ENCODE measurements around the gene HTR2B.
"Not testable (repeated sequence)": the region's sequence is repeated elsewhere in the genome, so short reads cannot be mapped to it uniquely, and the experiment has no call there.

Gene HTR2B

DNA sequence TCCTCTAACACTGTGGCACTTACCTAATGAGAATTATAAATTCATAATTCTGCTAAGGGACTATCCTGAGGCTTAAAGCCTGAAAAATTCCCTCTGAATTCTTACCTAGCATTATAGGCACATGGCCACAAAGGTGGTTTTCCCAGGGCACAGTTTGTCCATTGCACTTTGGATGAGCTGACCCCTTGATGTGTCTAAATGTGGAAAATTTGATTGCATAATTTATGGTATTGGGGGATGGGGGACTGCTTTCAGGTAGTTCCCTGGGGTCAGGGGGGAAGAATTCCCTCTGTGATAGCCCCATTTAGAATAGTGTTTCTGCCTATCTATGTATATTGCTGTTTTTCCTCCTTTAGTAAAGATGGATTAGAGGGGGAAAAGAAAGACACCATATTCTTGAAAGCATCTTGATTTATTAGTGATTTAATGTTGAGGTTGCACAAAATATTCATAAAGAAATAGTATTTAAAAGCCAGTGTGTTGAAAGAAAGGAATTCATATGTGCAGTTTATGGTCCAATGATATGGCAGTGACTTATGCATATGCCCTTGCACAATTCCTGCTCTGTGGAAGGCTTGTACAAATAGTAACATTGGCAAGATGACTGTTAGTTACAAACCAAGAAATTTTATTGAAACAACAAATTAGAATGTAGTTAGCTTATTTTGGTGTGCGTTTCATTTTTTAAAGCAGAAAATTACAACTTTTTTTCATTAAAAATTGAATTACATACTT, 8.7 kb upstream of the HTR2B start:
- DNase-seq (ENCODE audit: low read depth): no peak

DNA sequence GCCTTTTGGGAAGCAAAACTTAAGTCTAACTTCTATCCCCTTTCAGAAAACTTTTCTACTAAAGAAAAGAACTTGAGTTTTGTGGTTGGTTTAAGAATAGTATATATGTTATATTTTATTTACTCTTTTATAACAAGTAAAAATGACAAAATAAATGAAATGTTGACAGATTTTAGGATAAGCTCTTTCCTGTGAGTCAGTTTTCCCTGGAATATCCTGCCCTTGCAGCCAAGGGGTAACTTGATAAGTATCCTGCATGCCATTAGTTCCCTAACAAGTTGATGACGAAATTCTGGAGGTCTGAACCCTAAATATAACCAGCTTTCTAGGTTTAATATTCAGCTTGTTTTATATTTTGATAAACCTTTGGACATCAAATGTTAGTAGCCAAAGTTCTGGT, 7.3 kb upstream of the HTR2B start:
- no peak for DNase-seq (ENCODE audit: low read depth)

DNA sequence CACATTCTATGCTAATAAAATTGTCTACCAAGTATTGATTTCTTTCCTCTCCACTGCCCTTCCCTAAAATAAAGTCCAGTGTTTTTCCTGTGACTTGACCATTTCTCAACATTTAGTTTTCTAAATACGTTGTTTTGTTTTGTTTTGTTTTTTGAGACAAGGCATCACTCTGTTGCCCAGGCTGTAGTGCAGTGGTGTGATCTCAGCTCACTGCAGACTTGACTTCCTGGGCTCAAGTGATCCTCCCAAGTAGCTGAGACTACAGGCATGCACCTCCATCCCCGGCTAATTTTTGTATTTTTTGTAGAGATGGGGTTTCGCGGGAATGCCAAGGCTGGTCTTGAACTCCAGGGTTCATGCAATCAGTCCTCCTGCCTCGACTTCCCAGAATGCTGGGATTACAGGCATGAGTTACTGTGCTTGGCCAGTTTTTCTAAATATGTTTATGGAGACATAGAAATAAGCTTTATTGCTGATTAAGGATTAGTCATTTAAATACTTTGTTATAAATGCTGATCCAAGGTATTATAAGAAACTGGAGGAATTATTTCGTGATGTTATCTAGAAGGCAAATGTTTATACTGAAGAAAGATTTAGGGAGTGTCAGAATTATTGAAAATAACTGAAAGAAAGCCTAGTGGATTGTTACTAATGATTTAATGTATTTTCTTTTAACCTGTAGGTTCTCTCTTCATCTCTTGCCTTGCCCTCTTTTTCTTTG, 5.7 kb upstream of the HTR2B start:
- no peak for DNase-seq (ENCODE audit: low read depth)

DNA sequence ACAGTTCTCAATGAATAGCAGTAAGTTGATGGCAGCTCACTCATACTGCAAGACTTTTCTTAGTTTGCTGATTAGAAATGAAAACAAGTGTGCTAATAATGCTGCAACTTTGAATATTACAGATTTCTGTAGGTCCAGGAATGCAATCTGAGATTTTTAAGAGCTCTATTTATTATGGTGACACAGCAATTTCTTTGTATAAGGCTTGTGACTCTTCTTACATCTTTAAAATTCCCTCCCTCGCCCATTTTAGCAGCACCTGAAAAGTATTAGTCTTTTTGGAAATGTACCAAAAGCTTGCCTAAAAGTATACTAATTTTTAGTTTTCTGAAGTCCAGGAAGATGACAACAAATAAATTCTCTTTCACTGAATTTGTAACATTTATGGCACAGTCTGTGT, 4.4 kb upstream of the HTR2B start:
- DNase-seq (ENCODE audit: low read depth): no peak

DNA sequence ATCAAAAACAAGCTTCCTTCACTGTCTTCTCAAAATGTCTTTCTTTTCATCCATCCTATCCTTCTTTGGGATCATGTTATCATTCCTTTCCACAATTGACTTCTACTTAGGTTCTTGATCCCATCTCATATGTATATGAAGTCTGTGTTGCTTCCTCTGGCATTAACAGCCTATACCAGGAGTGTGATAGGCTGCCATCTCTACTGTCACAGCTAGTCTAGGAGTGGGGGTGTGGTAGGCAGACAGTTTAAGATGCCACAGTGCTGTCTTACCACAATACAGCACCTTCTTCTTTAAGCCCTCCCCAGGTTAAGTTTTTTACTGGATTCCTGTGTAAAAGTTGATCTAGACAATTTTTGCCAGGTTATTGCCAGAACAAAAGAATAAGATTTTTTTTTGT, 3.7 kb upstream of the HTR2B start:
- no peak for DNase-seq (ENCODE audit: low read depth)

DNA sequence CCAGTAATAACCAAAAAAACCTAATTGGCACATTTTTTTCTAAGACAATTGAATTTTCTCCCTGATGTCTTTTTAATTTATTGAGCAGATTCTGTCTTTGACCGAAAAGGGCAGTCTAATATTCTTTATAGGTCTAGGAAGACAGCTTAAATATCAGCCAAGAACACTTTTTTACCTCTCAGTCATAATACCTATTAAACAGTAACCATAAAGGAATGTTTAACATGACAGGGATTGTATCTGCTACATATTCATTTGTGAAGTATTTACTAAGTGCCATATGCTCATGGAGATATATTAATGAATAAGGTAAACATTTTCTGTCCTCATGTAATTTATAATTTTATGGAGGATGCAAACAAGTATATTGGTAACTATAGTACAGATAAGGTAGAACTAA, 3.1 kb upstream of the HTR2B start:
- no peak for DNase-seq (ENCODE audit: low read depth)

DNA sequence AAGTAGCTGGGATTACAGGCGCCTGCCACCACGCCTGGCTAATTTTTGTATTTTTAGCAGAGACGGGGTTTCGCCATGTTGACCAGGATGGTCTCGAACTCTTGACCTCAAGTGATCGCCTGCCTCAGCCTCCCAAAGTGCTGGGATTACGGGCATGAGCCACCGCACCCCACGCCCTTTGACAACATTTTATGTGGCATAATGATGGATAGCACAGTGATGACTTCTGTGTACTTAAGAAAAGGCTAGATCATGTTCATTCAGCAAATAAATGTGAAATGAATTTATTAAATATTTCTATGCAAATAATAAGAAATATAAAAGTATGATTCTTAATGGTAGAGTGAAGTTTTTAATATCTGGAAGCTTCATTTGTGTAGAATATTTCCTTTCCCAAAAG, 2.6 kb upstream of the HTR2B start:
- no peak for DNase-seq (ENCODE audit: low read depth)

DNA sequence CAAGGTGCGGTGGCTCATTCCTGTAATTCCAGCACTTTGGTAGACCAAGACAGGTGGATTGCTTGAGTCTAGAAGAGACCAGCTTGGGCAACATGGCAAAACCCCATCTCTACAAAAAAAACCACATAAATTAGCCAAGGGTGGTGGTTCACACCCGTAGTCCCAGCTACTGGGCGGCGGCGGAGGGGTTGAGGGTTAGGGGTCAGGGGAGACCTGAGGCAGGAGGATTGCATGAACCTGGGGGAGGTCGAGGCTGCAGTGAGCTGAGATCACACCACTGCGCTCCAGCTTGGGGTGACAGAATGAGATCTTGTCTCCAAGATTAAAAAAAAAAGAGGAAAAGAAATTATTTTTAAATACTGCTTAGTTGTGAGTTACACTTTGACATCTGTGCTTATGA, 1.3 kb upstream of the HTR2B start:
- DNase-seq (ENCODE audit: low read depth): no peak

DNA sequence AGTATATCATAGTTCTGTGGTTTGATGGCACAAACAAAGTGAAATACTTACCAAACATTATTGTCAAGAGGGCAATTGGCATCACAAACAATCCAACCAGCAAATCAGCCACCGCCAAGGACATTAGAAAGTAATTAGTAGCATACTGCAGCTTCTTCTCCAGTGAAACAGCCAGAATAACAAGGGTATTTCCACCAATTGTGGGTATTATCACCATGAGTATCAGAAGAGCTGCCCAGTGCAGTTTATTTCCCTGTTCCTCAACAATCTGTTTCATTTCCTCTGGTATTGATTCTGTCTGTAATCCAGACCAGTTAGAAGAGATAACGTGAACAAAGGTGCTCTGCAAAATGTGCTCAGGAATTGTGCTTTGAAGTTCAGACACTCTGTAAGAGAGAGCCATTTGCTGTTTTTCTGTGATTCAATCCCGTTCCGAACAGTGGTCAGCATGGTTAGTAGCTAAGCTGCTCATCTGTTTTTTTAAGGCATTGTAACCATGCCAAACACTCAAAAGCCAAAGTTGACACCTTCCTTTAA, 1.4 kb downstream of the HTR2B start:
- DNase-seq (ENCODE audit: low read depth): no peak

DNA sequence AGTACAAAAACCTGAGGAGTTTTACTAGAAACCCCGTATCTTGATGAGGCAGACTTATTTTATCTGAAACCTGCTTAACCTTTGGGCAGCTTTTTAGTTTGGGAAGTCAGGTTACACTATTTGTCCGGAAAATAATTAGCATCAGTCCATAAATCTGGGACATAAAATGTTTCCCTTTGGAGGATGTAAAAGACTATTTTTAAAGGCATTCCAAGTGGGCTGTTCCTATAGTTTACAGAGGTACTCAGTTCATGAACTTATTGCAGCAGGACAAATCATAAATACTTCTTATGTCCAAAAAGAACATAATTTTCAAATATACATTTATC, 6.3 kb downstream of the HTR2B start:
- DNase-seq (ENCODE audit: low read depth): no peak

DNA sequence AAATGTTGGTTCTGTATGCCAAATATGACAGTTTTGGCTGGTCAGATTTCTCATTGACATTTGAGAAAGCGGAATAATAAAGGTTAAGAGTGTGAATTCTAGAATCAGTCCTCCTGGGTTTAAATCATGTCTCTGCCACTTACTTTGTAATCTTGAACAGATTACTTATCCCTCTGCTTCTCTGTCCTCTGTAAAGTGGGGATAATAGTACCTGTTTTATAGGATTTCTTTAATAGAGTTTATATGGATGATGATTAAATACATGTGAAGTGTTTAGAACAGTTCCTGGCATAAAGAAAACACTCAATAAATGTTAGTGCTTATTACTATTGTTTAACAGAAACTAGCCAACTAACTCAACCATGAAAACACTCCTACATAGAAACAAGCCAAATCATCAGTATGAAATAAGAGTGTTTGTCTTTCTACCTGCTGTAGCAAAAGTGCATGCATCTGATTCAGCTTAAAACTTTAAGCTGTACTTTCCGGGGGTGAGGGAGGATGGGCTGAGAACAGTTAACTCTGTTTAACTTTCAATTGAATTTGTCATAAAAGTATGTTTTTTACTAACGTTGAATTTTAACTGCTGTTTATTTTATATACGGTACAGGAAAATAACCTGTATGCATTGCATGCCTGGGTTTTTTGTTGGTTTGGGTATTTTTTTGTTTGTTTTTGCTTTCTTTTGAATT, 6.8 kb downstream of the HTR2B start:
- DNase-seq (ENCODE audit: low read depth): no peak

DNA sequence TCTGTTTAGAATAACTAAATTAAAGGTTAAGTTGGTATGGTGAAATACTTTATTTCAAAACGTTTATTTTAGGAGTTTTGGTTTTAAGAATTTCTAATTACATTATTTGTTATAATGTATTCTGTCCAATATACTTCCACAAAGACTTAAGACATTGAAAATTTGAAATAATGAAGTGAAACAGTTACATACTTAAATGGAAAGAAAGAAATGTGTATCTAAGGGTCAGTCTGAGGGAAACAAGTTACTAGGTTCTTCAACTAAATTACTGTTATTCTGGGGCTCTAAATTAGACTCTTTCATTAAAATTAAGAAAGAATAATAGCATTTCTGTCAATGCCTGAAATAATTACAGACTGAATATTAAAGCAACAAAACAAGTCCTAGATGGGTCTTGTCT, 7.7 kb downstream of the HTR2B start:
- no peak for DNase-seq (ENCODE audit: low read depth)

DNA sequence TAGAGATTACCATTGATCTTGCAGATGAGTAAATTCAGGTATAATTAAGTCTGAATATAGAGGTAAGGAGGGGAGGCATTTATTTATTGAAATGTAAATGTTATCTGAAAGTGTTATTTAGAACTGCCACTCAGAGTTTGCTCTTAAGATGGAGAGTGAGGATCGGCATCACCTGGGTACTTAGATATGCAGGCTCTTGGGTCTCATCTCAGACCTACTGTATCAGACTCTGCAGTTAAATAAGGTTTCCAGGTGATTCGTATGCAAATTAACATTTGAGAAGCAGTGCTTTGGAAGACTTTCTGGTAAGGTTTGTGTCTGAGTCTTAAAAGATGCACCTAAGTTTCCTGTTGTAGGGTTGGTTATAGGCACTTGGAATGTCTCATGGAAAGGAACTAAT, 9.2 kb downstream of the HTR2B start:
- DNase-seq (ENCODE audit: low read depth): no peak

DNA sequence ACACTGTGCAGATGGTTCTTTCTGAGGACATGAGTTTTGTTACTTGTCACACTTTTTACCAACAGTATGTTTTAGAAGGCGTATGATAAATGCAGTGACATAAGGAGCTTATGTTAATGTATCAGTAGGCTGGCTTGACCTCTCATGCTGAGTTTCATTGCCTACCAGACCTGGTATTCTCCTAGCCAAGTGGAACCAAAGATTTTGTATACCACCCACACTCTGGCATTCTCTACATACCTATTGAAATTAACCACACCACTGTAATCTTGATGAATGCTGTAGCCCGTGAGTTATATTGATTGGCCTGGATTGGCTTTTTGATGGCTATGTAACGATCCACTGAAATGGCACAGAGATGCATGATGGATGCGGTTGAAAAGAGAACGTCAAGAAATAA, 11.4 kb downstream of the HTR2B start:
- no peak for DNase-seq (ENCODE audit: low read depth)

DNA sequence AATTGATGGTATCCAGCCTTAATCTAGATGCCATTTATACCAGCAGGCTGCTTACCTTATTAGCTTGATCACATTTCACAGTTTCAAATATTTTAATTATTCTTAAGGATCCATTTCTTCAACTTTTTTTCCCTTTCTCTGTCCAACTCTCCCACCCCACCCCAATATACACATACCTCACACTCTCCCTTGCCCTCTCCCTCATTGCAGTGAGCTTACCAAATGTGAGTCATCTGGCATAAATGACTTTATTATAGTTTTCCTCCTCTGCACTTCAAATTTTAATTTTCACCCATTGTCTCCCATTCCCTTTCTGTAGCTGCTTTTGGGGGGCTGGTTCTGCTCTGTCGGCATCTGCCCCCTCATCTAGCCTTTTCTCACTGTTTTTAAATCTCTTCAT, 12.9 kb downstream of the HTR2B start:
- no peak for DNase-seq (ENCODE audit: low read depth)

DNA sequence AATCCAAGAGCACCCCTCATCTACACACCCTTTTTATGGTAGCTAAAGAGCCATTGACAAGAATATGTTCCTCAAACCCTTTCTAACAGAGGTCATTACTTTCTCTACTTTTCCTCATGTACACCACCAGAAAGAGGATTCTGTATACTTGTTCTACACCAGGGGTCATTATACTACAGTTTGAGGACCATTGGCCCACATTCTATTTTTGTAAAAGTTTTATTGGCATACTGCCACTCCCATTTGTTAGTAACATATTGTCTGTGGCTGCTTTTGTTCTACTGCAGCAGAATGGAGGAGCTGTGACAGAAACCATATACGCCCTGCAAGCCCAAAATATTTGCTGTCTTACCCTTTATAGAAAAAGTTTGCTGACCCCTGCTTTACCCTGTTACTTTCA, 14.3 kb downstream of the HTR2B start:
- no peak for DNase-seq (ENCODE audit: low read depth)

DNA sequence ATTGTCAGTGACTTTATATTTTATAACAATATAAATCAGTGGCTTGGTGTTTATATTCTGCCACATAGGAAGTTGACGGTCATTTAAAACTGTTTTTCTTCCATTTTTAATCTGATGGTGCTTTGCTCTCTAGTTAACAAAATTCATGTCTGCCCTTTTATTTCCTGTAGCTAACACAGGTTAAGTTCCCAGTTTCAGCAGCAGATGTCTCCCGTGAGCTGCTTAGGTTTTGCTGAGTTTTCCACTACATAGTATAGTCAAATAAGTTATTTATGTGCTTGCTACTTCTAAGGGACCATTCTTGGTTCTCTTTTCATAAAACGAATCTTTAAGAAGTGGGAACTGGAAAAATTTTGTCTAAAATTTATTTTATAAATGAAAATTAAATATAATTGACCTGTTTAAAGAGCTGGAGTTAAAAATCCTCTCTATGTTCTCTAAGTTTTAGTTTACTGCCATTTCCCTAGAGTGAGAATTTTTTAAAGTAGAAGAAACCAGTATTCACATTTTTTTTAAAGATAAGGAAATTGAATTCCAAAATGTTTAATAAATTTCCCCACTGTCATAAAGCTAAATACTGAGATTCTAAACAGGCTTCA, 20.6 kb downstream of the HTR2B start:
- DNase-seq (ENCODE audit: low read depth): no peak

DNA sequence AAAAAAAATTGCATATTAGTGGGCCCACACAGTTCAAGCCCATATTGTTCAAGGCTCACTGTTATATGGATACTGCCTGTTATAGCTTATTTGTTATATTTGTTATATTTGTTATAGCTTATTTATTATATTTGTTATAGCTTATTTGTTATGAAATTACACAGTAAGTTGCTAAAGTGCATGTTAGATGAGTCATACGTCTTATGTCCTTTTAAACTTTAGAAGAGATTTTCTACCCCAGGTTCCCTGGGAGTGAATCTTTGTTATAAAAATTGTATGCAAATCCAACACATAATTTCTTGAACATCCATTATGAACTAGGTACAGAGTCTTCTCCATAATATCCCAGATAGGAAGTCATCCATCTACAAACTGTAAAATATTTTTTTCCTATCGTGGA, 22.1 kb downstream of the HTR2B start:
- no peak for DNase-seq (ENCODE audit: low read depth)

DNA sequence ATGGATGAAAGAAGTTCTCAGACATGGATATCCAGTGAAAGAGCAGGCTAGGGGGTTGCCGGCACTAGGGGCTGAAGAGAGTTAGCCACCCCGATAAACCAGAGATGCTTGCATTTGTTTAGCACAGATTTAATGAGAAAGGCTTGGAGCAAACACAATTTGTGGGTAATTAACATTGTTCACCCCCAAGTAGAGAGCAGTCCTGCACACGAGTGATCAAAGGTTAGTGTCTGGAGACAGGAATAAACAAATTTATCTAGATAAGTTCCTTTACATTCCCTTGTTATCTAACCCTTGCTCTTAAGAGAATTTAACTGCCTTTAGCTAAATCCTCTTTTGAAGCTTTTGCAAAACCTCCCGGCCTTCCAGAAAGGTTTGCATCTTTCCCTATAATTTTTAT, 23.9 kb downstream of the HTR2B start:
- DNase-seq (ENCODE audit: low read depth): no peak

DNA sequence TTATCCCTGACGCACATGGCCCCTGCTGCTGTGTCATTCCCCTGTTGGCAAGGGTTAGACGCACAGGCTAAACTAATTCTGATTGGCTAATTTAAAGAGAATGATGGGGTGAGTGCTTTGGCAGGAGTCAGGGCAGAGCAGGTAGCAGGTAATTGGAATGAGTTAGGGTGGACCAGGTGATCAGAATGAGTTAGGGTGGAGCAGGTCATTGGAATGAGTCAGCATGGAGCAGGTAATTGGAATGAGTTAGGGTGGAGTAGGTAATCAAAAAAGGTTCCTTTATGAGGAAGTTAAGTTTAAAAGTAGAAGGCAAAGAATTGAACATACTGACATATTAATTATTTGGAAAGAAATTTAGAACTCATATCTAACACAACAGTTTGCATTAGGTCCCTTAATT, 24.5 kb downstream of the HTR2B start:
- not testable (repeated sequence) for DNase-seq (ENCODE audit: low read depth)

DNA sequence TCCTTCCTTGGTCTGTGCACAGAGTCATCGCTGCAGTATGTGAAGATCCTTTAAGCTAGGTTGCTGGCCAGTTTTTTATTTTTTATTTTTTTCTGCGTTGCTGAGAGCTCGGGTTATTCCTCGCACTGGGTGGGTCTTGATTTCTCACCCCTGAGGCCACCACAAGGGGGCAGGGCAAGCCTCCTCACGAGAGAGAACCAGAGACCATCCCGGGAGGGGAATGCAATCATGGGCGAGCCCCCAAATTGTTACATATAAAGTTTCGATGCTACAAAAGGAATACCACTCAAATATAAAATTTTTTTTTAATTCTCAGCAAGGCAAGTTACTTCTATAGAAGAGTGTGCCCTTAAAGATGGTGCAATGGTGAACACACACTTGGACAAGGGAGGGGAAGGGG, 24.9 kb downstream of the HTR2B start:
- no peak for DNase-seq (ENCODE audit: low read depth)

DNA sequence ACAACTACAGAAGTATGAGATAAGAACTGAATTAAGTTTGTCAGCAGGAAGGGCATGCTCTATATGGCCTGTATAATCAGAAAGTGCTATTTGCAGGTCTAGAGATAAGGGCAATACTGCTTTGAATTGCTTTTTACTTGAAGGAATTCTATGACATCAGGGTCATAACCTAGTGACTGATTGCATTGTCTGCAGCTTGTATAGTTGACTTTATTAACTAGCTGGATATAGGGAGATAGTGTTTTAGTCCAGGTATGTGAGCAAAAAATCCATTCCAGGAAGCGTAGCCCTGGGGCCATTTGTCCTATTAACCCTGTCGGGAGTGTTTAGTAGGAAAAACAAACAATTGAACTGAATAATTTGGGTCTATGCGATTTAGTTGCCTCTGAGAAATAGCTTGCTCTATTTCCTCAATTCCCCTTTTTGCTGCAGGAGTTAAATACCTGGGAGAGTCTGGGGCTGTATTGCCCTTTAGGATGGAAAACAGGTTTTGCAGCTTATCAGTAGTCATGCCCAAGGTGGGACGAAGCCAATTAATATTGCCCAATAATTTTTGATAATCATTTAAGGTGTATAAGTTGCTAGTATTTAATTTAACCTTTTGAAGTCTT, 30.0 kb downstream of the HTR2B start:
- no peak for DNase-seq (ENCODE audit: low read depth)
